ENCODE data around the gene ROBO1.

Gene ROBO1

DNA sequence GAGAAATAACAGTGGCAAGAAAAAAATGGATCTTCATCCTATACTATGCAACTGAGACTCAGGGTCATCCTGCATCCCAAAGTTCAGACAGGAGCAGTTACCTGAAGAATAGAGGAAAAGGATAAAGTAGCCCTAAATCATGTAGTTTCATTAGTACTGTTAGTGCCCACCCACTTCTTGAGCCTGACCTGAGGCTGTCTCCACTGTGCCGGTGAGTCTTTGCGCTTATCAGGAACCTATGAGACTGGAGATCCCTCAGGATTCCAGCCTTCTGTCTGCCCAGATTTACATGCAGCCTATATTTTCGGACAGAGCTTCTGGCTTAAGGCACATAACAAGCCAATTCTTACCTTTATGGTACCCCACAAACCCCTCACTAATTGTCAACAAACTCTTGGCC is 791.6 kb downstream of the ROBO1 start:
- no peak for DNase-seq (ENCODE audit: low read depth)

DNA sequence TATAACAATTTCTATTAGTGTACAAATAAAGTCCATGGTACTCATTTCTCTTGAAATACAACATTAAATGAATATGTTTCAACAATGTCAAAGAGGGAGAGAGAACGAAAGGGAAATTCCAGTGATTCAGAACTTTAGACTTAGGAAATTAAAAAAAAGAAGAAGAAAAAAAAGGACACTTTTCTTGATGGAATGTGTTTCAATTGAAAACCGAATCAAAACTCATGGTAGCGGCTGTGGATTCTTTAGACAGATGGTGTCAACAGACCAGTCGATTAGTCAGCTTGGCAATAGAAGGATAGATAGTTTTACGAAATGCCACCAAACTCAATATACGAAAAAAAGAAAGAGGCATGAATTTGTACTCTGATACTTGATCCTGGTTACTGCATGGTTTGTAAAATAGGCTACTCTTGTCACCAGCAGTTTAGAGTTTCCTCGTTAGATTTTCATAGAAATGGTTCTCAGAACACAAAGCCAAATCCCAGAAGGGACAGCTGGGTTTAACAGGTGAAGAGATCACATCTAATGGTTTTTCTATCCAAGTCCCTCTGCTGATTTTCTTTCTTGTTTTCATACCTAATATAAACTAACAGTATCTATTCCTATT is 793.5 kb downstream of the ROBO1 start:
- DNase-seq (ENCODE audit: low read depth), result no peak

DNA sequence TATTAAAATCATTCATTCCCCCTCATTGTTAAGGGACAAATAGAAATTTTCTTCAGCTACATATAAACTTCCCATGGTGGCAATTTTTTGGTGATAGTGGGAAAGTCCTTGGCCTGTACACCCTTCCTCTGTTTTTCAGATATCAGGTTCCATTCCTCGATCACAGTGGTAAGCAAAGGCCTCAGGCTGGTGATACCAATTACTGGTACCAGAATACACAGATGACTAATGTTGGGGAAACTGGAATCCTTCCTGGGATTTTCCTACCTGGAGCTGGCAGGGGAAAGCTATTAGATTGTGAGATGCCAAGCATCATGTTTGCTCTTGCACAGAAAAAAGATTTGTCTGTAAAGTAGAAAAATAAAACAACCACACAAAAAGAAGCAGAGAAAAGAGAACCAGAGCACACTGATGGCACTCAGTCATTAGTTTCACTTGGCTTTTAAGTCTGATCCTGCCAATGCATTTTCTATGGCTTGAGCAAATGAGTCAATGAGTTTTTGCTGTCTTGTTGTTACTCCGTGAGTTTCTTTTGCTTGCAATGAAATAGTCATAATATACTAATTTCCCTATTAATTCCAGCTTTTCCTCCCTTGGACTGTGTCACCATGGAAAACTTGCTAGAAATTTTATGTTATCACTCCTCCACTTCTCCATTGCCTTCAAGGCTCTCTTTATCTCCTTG is 795.0 kb downstream of the ROBO1 start:
- no peak for DNase-seq (ENCODE audit: low read depth)

DNA sequence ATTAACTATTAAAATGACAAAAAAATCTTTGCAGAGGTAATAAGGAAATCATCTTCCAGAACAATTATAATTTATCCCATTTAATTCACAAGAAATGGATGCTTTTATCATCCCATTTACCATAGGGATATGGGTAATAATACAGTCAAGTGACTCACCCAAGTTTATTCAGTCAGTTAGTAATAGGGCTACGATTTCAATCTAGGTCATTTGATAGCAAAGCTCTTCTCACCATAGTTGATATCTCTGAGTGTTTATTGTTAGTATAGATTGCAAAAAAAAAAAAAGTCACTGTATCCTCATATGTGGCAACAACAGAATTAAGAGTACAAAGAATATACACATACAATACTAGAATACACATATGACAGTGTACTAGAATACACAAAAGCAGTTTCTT is 797.1 kb downstream of the ROBO1 start:
- no peak for DNase-seq (ENCODE audit: low read depth)

DNA sequence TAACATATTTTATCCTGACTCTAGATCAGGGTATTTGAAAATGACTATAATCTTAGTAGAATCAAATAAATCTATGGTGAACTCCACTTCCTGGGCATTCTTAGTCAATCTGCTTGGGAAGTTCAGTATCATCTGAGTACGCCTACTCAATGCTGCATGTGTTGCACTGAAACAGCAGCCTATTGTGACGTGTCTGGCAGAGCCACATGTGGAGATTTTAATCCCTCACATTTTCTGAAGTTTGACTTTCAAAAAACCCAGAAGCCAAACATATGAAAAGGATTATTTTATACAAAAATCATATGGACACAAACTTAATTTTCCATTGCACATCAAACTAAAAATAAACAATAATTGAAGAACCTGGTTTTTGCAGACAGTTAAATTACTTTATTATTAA is 798.3 kb downstream of the ROBO1 start:
- no peak for DNase-seq (ENCODE audit: low read depth)

DNA sequence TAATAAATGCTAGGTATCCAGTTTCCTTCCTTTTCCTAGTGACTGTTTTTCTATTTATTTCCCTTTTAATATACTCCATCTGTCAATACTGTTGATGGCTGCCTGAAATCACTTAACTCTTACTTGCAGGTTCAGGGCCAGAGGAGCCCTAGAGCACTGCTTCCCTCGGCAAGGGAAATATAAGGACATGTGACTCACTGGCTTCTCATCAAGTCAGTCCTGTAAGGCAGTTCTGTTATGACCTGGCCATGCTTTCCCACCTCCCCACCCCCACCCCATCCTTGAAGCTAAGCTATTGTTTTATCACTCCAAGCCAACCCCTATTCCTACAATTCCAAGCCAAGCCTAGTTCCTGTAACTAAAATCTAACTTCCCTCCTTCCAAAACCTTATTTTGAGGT is 800.7 kb downstream of the ROBO1 start:
- no peak for DNase-seq (ENCODE audit: low read depth)

DNA sequence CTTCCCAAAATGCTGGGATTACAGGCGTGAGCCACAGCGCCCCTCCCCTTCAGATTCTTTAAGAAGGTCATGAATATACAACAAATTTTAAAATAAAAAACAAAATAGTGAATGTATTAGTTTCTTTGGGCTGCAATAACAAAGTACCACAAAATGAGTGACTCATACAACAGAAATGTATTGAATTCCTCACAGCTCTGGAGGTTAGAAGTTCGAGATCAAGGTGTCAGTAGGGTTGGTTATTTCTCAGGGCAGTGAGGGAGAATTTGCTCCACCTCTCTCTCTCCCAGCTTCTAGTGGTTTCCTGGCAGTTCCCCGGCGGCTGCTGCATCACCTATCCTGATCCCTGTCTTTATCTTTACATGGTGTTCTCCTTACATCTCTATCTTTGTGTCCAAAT is 804.0 kb downstream of the ROBO1 start:
- DNase-seq (ENCODE audit: low read depth), result no peak

DNA sequence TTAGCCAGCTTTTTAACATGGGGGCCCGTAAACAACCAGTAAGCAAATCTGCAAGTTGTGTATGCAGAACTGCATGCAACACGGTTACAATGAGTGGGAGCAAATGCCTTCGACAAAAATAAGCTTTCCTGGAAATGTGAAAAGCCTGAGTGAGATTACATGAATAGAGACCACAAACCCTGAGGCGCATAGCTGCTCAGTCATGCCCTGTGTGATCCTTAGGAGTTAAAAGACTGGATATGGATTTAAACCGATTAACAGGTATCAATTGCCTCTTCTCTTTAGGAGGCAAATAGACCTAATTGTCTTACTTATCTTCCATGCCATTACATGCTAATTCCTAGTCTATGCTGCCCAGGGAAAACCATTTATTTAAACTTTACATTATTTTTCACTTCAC is 810.3 kb downstream of the ROBO1 start:
- DNase-seq (ENCODE audit: low read depth), result no peak

DNA sequence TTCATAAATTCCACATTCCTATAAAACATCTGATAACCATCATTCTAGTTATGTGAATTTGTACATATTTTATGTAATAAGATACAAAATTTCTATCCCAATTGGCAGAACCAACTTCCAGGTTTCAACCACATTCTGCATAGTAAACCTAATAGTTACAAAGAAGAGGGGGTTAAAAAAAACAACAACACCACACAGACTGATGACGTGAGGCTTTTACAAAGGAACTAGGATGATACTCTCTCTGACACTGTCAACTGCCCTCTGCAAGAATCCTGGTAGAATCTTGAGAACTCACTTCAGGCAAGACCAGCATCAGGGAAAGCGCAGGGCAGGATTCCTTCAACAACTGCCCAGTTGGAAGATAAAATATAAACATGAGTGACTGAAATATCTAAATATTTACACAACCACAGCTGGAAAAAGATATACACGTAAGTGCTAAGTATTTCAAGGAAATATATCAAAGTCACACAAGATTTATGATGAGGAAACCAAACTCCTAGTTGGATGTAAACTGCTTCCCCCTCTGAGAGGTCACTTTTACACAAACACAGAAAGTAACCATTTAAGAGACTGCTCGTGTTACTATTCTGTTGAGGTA is 816.4 kb downstream of the ROBO1 start:
- no peak for DNase-seq (ENCODE audit: low read depth)

DNA sequence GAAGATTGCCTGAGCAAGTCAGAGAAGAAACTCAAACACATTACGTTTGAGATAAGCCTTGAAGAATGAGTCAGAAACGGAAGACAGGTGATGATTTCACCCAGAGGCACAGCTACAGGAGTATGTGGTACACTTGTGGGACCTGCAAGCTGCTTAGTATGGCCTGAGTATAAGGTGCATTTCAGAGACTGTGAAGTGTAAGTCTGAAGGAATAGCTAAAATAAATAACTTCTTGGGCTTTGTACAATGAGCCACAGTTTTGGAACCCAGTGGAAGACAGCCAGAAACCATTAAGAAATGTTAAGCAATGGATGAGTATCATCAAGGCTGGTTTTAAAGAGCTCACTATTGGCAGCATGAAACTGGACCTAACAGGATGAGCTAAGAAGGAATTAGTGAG is 826.2 kb downstream of the ROBO1 start:
- DNase-seq (ENCODE audit: low read depth), result no peak

DNA sequence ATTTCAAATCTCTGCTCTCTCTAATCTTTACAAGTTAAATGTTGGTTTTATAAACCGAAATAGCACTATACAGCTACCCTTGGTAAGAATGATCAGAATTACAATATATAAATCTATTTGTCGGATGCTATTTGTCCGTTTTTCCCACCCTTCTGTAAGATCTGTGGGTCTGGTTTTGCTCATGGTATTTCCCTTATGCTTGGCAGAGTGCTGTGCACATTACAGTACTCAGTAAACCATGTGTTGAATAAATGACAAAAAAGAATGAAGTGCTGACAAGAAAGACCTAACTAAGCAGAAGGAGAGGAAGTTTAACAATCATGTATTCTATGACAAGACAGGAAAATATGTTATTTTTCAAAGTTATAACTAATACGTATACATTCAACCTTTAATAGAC is 827.2 kb downstream of the ROBO1 start:
- DNase-seq (ENCODE audit: low read depth), result no peak

DNA sequence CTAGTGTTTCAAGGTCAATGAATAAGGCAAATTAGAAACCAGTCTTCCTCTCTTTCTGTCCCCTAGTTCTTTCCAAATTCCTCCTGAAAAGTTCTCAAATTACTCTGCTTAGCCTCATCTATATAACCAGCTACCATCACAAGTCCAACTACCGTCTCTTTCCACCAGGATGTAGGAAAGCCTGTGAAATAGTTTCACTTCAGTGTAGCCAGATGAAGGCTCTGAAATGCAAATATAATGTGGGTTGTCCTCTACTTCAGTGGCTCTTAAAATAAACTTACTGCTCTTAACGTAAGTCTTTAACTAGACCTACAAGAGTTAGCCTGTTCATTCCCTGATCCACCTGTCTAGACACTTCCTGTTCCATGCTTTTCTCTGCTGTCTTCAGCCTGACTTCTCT is 827.7 kb downstream of the ROBO1 start:
- DNase-seq (ENCODE audit: low read depth), result no peak

DNA sequence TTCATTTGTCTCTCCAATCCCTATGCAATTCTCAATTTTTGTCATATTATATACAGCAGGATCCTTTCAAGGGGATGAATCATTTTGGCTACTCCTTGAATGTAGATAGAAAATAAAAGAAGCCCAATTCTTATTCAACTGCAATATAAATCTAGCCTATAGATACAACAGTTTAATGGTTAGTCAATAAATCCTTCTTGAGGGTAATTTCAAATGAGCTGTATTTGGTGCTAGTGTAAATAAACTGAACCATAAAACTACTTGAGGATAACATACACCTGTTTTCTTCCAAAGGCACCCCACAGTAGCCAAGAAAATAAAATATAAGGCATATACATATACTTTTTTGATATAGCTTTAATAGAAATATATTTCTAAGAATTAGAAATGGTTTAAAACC is 830.3 kb downstream of the ROBO1 start:
- no peak for DNase-seq (ENCODE audit: low read depth)

DNA sequence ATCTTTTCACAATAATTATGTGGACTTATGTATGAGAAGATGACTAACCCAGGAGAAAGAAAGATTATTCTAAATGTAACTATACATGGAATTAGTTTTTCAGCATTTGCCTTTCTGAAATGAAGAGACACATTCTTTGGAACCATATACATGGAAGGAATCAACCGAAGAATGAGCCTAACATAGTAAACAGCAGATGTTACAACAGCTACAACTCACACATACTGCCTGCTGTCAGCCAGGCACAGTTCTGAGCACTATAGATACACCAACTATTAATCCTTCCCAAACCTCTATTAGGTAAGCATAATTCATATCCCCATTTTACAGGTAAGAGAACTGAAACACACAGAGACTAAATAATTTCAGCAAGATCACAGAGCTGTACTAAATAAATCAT is 840.0 kb downstream of the ROBO1 start:
- no peak for DNase-seq (ENCODE audit: low read depth)

DNA sequence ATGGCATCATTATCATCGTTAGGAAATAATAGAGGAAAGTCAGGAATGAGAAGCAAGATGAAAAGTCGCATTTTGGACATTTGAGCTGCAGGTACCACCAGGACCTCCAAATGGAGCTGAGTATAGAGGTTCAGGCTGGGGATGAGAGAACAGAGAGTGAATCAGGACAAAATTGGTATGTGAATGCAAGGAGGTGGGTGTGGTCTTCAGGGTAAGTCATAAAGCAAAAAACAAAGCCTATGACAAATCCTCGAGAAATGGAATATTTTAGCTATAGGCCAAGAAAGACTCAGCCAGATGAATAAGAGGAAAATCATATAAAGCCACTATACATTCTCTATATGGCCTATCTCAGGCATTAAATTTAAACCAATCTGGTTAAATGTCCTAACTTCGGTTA is 841.3 kb downstream of the ROBO1 start:
- no peak for DNase-seq (ENCODE audit: low read depth)

DNA sequence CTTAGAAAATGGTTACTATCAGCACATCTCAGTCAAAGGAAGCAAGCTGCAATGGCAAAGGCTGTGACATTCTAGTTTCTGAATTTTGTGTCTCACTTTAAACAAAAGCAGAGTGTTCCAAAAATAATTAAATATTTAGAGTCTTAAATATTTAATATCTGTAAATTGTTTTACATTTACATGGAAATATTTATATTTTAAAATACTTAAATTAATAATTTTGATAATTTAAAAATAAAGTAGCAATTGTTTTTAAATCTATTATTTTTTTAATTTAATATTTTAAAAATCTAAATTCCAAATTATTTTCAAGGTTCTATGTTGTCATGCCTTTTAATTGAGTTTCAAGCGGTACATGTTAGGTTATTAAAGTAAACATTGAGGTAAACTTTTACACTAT is 843.1 kb downstream of the ROBO1 start:
- no peak for DNase-seq (ENCODE audit: low read depth)

DNA sequence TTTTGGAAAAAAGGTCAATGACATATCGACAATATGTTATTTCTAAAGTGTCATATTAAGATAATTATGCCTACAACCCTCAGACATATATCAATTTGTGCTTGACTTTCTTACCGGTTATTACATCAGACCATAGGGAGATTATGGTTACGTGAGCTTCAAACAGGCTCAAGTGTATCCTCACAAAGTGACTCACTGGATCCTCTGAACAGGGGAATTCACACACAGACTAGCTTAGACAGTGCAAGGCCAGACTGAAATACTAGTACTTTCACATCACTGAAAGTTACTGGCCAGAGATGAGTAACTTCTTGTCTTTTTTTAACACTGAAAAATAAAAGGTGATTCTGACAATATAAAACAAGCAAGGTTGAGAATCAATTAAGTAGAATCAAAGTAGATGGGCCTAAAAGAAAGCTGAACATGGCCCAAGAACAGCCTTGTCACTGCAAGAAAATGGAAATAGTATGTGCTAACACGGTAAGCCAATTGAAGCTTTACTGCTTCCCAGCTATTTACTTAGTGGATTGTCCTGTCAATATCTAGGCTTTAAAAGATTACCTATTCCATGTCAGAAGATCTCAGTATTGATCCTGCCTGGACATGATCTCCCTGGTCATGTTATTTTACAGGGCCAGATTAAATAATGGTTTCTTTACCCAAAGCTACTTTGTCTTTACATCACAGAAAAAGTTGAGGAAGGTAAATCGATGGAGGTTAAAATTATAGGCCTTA is 848.6 kb downstream of the ROBO1 start:
- DNase-seq (ENCODE audit: low read depth), result no peak

DNA sequence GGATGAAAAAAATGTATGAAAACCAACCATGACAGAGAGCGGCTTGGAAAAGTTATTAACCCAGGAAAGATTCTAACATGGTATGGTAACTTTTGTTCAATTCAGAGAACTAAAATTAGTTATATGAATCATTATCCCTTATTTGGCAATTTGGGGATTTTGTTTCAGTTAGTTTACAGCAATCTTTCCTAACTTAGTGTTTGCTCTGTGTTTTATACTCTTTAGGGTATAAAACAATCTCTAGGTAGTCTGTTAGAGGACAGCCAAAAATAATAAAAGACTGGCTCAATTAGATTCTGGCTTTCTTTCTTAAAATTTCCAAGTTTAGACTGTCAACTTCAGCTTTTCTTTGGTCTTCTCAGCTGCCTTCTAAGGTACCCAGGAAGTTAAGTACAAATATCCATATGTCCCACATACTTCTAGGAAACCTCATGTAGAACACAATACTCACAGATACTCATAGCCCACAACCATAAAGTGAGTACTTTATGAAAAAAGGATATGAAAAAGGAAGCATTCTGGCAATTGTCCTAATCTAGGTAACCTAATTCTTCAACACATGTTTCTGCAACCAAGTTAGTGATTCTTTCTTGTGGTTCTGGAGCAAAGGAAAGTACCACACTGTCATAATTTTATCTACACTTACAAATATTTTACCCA is 849.3 kb downstream of the ROBO1 start:
- DNase-seq (ENCODE audit: low read depth), result no peak

DNA sequence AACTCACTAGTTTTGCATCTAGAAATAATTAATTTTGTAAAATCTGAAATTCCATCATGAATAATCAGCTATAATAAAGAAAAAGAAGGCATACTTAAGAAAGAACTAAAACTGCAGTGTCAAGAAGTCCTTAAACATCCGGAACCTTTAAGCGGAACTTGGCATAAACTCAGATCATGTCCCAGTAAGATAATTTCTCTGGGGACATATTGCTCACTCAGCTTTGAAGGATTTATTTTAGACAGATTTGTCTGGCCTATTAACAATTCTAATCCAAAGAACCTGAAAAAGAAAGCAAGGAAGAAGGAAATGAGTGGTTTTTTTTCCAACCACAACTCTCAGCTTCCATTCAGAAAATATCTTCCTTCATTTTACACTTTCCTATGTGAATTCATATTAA is 850.3 kb downstream of the ROBO1 start:
- no peak for DNase-seq (ENCODE audit: low read depth)

DNA sequence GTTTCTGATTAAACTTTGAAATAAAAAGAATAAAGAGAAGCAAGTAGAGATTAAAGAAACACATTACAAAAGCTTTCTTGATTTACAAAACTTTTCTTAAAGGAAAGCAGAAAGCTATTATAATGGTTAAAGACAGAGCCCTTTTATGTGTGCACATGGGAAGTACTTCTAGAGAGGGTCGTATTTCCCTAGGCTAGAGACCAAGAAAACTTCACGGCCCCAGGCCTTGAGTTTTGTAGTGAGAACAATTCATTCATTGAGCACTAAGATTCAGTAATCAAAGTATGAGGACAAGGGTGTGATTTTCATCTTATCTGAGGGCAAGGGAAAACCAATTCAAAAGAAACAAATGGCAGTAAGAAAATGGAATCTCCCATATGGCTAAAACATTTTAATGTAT is 854.1 kb downstream of the ROBO1 start:
- DNase-seq (ENCODE audit: low read depth), result no peak

DNA sequence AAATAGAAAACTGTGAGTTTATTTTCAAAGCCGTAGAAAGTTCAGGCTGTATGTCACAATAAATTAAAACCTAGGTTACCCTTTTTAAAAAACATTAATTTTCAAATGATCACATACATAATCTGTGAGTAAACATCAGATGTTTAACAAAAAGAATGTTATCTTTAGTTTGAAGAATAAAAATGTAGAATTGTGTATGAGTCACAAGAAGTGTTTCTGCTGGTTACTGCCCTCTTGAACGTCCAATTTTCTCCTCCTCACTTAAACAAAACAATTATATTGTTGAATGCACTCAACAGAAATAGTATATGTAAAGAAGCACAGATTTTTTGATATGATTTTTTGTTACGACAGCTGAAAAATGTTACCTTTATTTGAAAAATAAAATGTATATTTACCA is 855.1 kb downstream of the ROBO1 start:
- no peak for DNase-seq (ENCODE audit: low read depth)

DNA sequence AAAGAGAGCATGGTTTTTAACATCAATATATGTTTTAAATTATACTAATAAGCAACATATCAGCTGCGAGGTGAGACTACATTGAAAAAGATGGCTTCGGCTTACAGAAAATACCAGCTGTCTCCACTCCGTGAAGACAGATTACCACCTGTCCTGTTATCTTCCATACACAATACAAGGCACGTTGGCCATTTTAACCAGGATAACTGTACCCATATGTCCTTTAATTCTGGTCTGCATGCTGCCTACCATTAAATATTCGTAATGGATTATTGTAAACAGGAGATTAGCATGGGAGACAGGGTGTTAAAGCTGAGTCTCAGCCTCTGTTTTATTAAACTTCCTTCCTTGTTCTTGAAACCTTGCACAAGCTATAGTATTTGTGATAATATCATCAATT is 855.5 kb downstream of the ROBO1 start:
- DNase-seq (ENCODE audit: low read depth), result no peak

DNA sequence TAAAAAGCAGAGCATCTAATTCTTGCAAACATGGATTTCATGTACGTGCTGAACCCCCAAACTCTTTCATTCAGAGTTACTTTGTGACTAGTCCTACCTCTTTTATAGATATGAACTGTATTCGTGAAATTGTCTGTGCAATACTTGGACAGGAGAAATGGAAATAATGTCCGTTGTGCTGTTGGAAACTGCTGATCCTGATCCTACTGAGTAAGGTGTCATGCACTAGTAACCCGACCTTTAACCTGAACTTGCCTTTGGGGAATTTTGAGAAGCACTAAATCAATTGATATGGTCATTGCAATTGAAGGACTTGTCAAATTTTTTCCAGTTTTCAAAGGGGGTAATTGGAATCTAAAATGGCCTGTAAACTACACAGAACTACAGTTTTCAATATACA is 856.4 kb downstream of the ROBO1 start:
- no peak for DNase-seq (ENCODE audit: low read depth)
